MCF 10A (cell line): Measurements from ENCODE around the gene RALBP1. TPM values are rescaled to one million over a fixed set of nuclear protein-coding genes. Genes with fewer than 3 reads are reported as not detected.

Experiments
- BruUV-seq: library from RNA; stranded (reverse); fragments of 400-500 nt; replicated peaks from 2 replicates; lab custom pipeline; 2021; lab: Mats Ljungman, UMichigan
- CTCF ChIA-PET: fragments of 300-600 bp; sonication (Branson Sonifier 250); formaldehyde crosslinking; extraction: SDS; loops from one replicate; lab custom pipeline; 2021; ENCODE audit warnings: antibody characterized with exemption, inconsistent platforms; lab: Yijun Ruan, JAX
- POLR2A ChIA-PET: fragments of 300-600, 350-650 bp; sonication (Branson Sonifier 250); formaldehyde crosslinking; extraction: SDS; loops from one replicate; lab custom pipeline; 2020; ENCODE audit warnings: antibody characterized with exemption, inconsistent platforms; lab: Yijun Ruan, JAX
- DNase-seq: peaks from one replicate; pipeline ENCODE4 v3.0.0-alpha.2; 2018; ENCODE audit not compliant: unreplicated experiment
- H3K27ac Mint-ChIP-seq: one replicate; pipeline ENCODE4 v1.8.0; 2022; ENCODE audit warnings: mild to moderate bottlenecking, low read depth, mixed read lengths; ENCODE audit not compliant: unreplicated experiment
- H3K27me3 Mint-ChIP-seq: one replicate; pipeline ENCODE4 v1.8.0; 2022; ENCODE audit warnings: mixed read lengths; ENCODE audit not compliant: insufficient read depth, unreplicated experiment
- H3K36me3 Mint-ChIP-seq: one replicate; pipeline ENCODE4 v1.8.0; 2022; ENCODE audit warnings: mild to moderate bottlenecking, moderate library complexity, mixed read lengths; ENCODE audit not compliant: insufficient read depth, unreplicated experiment
- H3K4me1 Mint-ChIP-seq: one replicate; pipeline ENCODE4 v1.8.0; 2022; ENCODE audit warnings: mixed read lengths; ENCODE audit not compliant: insufficient read depth, unreplicated experiment
- H3K4me3 Mint-ChIP-seq: one replicate; pipeline ENCODE4 v1.8.0; 2022; ENCODE audit warnings: mild to moderate bottlenecking, moderate library complexity, mixed read lengths; ENCODE audit not compliant: unreplicated experiment
- H3K9me3 Mint-ChIP-seq: one replicate; pipeline ENCODE4 v1.8.0; 2022; ENCODE audit warnings: mixed read lengths; ENCODE audit not compliant: unreplicated experiment
- intact Hi-C: fragments of 100-400 bp; cut with micrococcal nuclease; formaldehyde crosslinking; loops from 2 replicates; pipeline ENCODE4 v1.14.1; 2022
- total RNA-seq: library from RNA; stranded (reverse); gene quantifications from 2 replicates; pipeline ENCODE4 v1.2.3, GENCODE V29; 2022
- TF ChIP-seq, protein P1 (sequence below): fragments of 200-600 bp; IDR thresholded peaks from one replicate; pipeline ENCODE4 v1.8.0; 2022; ENCODE audit warnings: antibody characterized with exemption, mild to moderate bottlenecking; ENCODE audit not compliant: unreplicated experiment

RALBP1 gene
- total RNA-seq, 1 experiment from 2014 or later, result 47.0 TPM

DNA sequence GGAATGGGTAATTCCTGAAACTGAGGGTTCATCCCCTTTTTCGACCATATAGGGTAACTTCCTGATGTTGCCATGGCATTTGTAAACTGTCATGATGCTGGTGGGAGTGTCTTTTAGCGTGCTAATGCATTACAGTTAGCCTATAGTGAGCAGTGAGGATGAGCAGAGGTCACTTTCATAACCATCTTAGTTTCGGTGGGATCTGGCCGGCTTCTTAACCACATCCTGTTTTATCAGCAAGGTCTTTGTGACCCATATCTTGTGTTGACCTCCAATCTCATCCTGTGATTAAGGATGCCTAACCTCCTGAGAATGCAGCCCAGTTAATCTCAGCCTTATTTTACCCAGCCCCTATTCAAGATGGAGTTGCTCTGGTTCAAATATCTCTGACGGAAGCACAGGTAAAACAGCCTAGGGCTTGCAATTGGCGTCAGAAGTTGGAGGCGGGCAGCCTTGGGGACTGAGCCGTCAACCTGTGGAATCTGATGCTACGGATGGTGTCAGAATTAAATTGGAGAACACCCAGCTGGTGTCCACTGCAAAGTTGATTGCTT is 19.5 kb downstream of the RALBP1 start:
- Mint-ChIP-seq H3K36me3 (peaks cover 12% of the 10 kb centered on the region), H3K9me3 (no peaks in the 10 kb centered on the region), H3K4me3 (no peak overlapping the region), H3K27ac (no peak overlapping the region), H3K27me3 (no peaks in the 10 kb centered on the region), H3K4me1 (no peaks in the 10 kb centered on the region)
- DNase-seq, result no peak
- ChIA-PET POLR2A (no interaction called here), CTCF (no interaction called here)
- TF ChIP-seq, protein P1, sequence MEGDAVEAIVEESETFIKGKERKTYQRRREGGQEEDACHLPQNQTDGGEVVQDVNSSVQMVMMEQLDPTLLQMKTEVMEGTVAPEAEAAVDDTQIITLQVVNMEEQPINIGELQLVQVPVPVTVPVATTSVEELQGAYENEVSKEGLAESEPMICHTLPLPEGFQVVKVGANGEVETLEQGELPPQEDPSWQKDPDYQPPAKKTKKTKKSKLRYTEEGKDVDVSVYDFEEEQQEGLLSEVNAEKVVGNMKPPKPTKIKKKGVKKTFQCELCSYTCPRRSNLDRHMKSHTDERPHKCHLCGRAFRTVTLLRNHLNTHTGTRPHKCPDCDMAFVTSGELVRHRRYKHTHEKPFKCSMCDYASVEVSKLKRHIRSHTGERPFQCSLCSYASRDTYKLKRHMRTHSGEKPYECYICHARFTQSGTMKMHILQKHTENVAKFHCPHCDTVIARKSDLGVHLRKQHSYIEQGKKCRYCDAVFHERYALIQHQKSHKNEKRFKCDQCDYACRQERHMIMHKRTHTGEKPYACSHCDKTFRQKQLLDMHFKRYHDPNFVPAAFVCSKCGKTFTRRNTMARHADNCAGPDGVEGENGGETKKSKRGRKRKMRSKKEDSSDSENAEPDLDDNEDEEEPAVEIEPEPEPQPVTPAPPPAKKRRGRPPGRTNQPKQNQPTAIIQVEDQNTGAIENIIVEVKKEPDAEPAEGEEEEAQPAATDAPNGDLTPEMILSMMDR, result no peak
- intact Hi-C loops, result no loop called here
- no TSS peak for BruUV-seq

DNA sequence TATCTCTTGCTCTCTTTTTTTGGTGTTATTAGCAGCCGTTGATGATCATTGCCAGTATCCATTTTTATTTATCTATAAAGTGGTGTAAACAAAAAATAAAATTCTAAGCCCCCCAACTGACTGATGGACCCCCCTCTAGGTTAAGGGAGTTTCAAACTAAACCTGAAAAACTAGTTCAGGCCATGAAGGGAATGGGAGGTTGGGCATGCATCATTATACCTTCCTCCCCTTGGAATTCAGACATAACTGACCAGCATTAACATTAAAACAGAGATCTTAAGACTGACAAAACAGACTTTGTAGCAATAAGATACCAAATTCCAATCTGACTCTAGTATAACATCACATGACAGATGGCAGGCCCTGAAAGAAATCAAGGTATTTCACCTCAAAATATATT is 20.2 kb downstream of the RALBP1 start:
- ChIA-PET CTCF (no interaction called here), POLR2A (no interaction called here)
- Mint-ChIP-seq H3K9me3 (no peaks in the 10 kb centered on the region), H3K4me3 (no peak overlapping the region), H3K4me1 (no peaks in the 10 kb centered on the region), H3K36me3 (peaks cover 12% of the 10 kb centered on the region), H3K27me3 (no peaks in the 10 kb centered on the region), H3K27ac (no peak overlapping the region)
- BruUV-seq, result no TSS peak
- no peak for DNase-seq
- intact Hi-C loops, result no loop called here
- TF ChIP-seq, protein P1, result no peak

DNA sequence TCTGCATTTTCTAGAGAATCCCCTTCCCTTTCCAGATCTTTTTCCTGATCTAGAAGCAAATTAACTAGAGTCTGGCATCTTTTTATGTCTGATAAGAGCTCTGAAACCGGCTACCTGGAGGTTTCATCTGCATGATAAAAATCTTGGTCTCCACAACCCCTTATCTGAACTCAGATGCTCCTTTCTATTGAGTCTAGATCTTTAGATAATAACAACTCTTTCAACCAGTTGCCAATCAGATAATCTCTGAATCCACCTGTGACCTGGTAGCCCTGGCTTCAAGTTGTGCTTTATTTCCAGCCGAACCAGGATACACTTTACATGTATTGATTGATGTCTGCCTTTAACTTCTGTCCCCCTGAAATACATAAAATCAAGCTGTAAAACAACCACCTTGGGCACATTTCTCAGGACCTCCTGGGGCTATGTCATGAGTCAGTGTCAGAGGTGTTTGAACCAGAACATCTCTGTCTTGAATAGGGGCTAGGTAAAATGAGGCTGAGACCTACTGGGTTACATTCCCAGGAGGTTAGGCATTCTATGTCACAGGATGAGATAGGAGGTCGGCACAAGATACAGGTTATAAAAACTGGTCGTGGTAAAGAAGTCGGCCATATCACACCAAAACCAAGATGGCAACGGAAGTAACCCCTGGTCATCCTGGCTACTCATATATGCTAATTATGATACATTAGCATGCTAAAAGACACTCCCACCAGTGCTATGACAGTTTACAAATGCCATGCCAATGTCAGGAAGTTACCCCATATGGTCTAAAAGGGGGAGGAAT is 20.8 kb downstream of the RALBP1 start:
- Mint-ChIP-seq H3K4me1 (no peaks in the 10 kb centered on the region), H3K4me3 (no peak overlapping the region), H3K9me3 (no peaks in the 10 kb centered on the region), H3K27me3 (no peaks in the 10 kb centered on the region), H3K27ac (no peak overlapping the region), H3K36me3 (peaks cover 12% of the 10 kb centered on the region)
- intact Hi-C loops, result no loop called here
- DNase-seq, result no peak
- POLR2A ChIA-PET, result interaction anchor here (0.5 kb wide), 1 partner anchor 15 kb away, joined by 3 read pairs; no protein-coding TSS in a partner anchor
- TF ChIP-seq, protein P1, result no peak
- CTCF ChIA-PET, result no interaction called here
- BruUV-seq, result no TSS peak

DNA sequence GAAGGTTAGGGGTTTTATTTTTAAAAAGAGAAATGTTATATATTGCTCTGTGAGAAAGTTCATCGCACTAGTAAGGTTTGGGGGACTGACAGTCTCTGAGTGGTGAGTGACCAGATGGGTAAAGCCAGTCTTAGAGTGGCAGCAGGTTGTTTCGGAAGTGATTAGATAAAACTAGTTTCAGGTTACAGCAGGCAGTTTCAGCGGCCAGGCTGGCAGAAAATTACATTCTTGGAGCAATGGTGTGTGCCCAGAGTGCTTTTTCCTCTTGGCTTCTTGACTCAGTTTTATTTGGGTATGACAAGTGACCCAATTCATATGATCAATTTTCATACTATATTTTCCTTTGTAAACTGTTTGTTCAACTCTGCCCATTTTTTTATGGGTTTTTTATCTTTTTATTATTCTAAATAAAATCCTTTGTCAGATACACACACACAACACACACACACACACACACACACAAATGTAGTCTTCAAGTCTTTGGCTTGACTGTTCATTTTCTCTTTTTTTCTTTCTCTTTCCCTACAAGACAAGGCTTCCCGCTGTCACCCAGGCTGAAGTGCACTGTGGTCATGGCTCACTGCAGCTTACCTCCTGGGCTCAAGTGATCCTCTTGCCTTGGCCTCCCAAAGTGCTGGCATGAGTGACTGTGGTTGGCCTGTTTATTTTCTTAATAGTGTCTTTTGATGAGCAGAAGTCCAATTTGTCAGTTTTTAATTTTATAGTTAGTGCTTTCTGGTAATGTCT is 30.9 kb downstream of the RALBP1 start:
- ChIA-PET CTCF (interaction anchor here (0.5 to 2.8 kb wide), 3 partner anchors 10 to 215 kb away, joined by 3 to 11 read pairs (median 4); no protein-coding TSS in a partner anchor), POLR2A (interaction anchor here (0.7 kb wide), 1 partner anchor 437 kb away, joined by 3 read pairs; no protein-coding TSS in a partner anchor)
- Mint-ChIP-seq H3K9me3 (no peaks in the 10 kb centered on the region), H3K27me3 (no peaks in the 10 kb centered on the region), H3K27ac (no peak overlapping the region), H3K36me3 (peaks cover 9% of the 10 kb centered on the region), H3K4me1 (peaks cover 27% of the 10 kb centered on the region), H3K4me3 (no peak overlapping the region)
- intact Hi-C loops, result no loop called here
- peak; percentile 49 for DNase-seq
- TF ChIP-seq, protein P1, result no peak
- BruUV-seq, result no TSS peak
